Naive thymus-derived CD4-positive, alpha-beta T cell (primary cell): ENCODE data around the gene BACH1. TPM values are rescaled to one million over a fixed set of nuclear protein-coding genes. Genes with fewer than 3 reads are reported as not detected.
"Not testable (repeated sequence)": the region's sequence is repeated elsewhere in the genome, so short reads cannot be mapped to it uniquely, and the experiment has no call there.

Experiments used
- ATAC-seq: fragments of 150-1000 bp; cut with Tn5 transposase; 2 replicates; pipeline ENCODE4 v1.10.0; 2021; ENCODE audit warnings: mild to moderate bottlenecking, moderate library complexity
- CTCF ChIA-PET: fragments of 350-600 bp; sonication (Branson Sonifier 250); formaldehyde crosslinking; loops from one replicate; lab custom pipeline; 2021; ENCODE audit warnings: antibody characterized with exemption; lab: Charles Lee
- POLR2A ChIA-PET: fragments of 350-600 bp; sonication (Branson Sonifier 250); formaldehyde crosslinking; loops from one replicate; lab custom pipeline; 2021; ENCODE audit warnings: antibody characterized with exemption, inconsistent platforms; lab: Charles Lee
- DNase-seq, 9 donors: peaks; one replicate each; pipeline versions ENCODE4 v3.0.0 to v3.0.0-alpha.2; 2020 to 2022; ENCODE audit warnings: mixed read lengths in 1 of 9
- H3K27ac ChIP-seq: one replicate; pipeline ENCODE4 v1.7.0; 2013; ENCODE audit warnings: mild to moderate bottlenecking, low read depth, low read length, moderate library complexity
- H3K27me3 ChIP-seq, 2 donors: one replicate each; pipeline ENCODE4 v1.7.0; 2013; ENCODE audit warnings: low read length in 2 of 2, mild to moderate bottlenecking in 2 of 2, moderate library complexity in 2 of 2; ENCODE audit not compliant: control insufficient read depth in 2 of 2, insufficient read depth in 2 of 2
- H3K36me3 ChIP-seq, 3 experiments: 1 replicate in 2 of 3; 2 replicates in 1 of 3; pipeline ENCODE4 v1.7.0; 2013; ENCODE audit warnings: low read length in 3 of 3, mild to moderate bottlenecking in 3 of 3, moderate library complexity in 1 of 3; ENCODE audit not compliant: insufficient read depth in 3 of 3, control insufficient read depth in 2 of 3
- H3K4me1 ChIP-seq, 2 donors: one replicate each; pipeline ENCODE4 v1.7.0; 2013; ENCODE audit warnings: low read length in 2 of 2, mild to moderate bottlenecking in 2 of 2, moderate library complexity in 1 of 2; ENCODE audit not compliant: control insufficient read depth in 2 of 2, insufficient read depth in 2 of 2
- H3K4me3 ChIP-seq: 2 replicates; pipeline ENCODE4 v1.7.0; 2013; ENCODE audit warnings: mild to moderate bottlenecking, low read length
- H3K9me3 ChIP-seq, 3 experiments: 1 replicate in 2 of 3; 2 replicates in 1 of 3; pipeline ENCODE4 v1.7.0; 2013; ENCODE audit warnings: low read length in 3 of 3; ENCODE audit not compliant: control insufficient read depth in 2 of 3
- H3K27ac Mint-ChIP-seq, 9 donors: one replicate each; pipeline ENCODE4 v1.8.0; 2020 to 2022; ENCODE audit warnings: mixed read lengths in 9 of 9, mild to moderate bottlenecking in 8 of 9, moderate library complexity in 5 of 9, inconsistent platforms in 2 of 9
- H3K27me3 Mint-ChIP-seq, 5 donors: one replicate each; pipeline ENCODE4 v1.8.0; 2021 to 2022; ENCODE audit warnings: mixed read lengths in 5 of 5, mild to moderate bottlenecking in 1 of 5
- H3K36me3 Mint-ChIP-seq, 5 donors: one replicate each; pipeline ENCODE4 v1.8.0; 2020 to 2022; ENCODE audit warnings: mixed read lengths in 5 of 5, mild to moderate bottlenecking in 3 of 5, inconsistent platforms in 1 of 5
- H3K4me1 Mint-ChIP-seq, 7 donors: one replicate each; pipeline ENCODE4 v1.8.0; 2020 to 2022; ENCODE audit warnings: mixed read lengths in 7 of 7, mild to moderate bottlenecking in 3 of 7, inconsistent platforms in 1 of 7
- H3K4me3 Mint-ChIP-seq, 10 donors: one replicate each; pipeline ENCODE4 v1.8.0; 2020 to 2022; ENCODE audit warnings: mild to moderate bottlenecking in 10 of 10, mixed read lengths in 10 of 10, moderate library complexity in 6 of 10, inconsistent platforms in 2 of 10
- H3K9me3 Mint-ChIP-seq, 11 donors: one replicate each; pipeline ENCODE4 v1.8.0; 2020 to 2022; ENCODE audit warnings: mixed read lengths in 11 of 11, mild to moderate bottlenecking in 4 of 11, inconsistent platforms in 1 of 11, moderate library complexity in 1 of 11
- intact Hi-C, 2 donors: fragments of 100-400 bp; cut with micrococcal nuclease; formaldehyde crosslinking; loops; one replicate each; pipeline ENCODE4 v1.15.1; 2023
- polyA plus RNA-seq, 2 donors: library from polyadenylated mRNA; unstranded; fragments of 300-500 nt; fragmentation: Illumina TruSeq; gene quantifications; one replicate each; pipeline ENCODE4 v1.2.3, GENCODE V29; 2021
- total RNA-seq, 6 experiments: library from RNA in 5 of 6; stranded (reverse) in 5 of 6; gene quantifications; 1 replicate in 5 of 6; 2 replicates in 1 of 6; pipeline ENCODE4 v1.2.3 and lab custom pipeline; 2021 to 2026

Gene BACH1
- total and polyA plus RNA-seq, 7 experiments from 2014 or later: 22.6 to 95.6 (median 42.0) TPM

GRCh38 chr21:29267666-29268065 lies 31.1 kb upstream of the BACH1 start:
- no peak overlapping the region for H3K27ac ChIP-seq
- no peak for DNase-seq
- intact Hi-C loops: loop anchor here in 1 of 2 donors (1.0 kb wide), 1 partner anchor 81 kb away; no protein-coding TSS in a partner anchor
- H3K4me3 Mint-ChIP-seq: no peak overlapping the region
- no peaks in the 10 kb centered on the region for H3K36me3 ChIP-seq
- peaks cover 0 to 3% (median 0%) of the 10 kb centered on the region in 5 donors for H3K27me3 Mint-ChIP-seq
- H3K4me1 ChIP-seq: no peaks in the 10 kb centered on the region
- CTCF ChIA-PET: interaction anchor here (0.6 to 0.9 kb wide), 2 partner anchors 80 to 110 kb away, joined by 3 to 5 read pairs; no protein-coding TSS in a partner anchor
- H3K9me3 Mint-ChIP-seq: peaks cover 0 to 5% (median 0%) of the 10 kb centered on the region in 11 donors
- no peak overlapping the region for H3K27ac Mint-ChIP-seq
- peaks cover 0 to 5% (median 0%) of the 10 kb centered on the region in 7 donors for H3K4me1 Mint-ChIP-seq
- no peak overlapping the region for H3K4me3 ChIP-seq
- ATAC-seq: no peak
- POLR2A ChIA-PET: no interaction called here
- no peaks in the 10 kb centered on the region for H3K36me3 Mint-ChIP-seq
- no peaks in the 10 kb centered on the region for H3K9me3 ChIP-seq
- H3K27me3 ChIP-seq: no peaks in the 10 kb centered on the region

GRCh38 chr21:29271927-29272333 lies 26.8 kb upstream of the BACH1 start:
- ATAC-seq (no peak), DNase-seq (no peak)
- Mint-ChIP-seq H3K27ac (no peak overlapping the region), H3K27me3 (peaks cover 6 to 11% (median 6%) of the 10 kb centered on the region in 5 donors), H3K4me1 (no peaks in the 10 kb centered on the region), H3K9me3 (peaks cover 0 to 2% (median 0%) of the 10 kb centered on the region in 11 donors), H3K4me3 (no peak overlapping the region), H3K36me3 (no peaks in the 10 kb centered on the region)
- H3K27ac ChIP-seq: no peak overlapping the region
- no peaks in the 10 kb centered on the region for H3K9me3 ChIP-seq
- H3K4me3 ChIP-seq: no peak overlapping the region
- H3K4me1 ChIP-seq: no peaks in the 10 kb centered on the region
- intact Hi-C loops: no loop called here
- ChIA-PET CTCF (no interaction called here), POLR2A (no interaction called here)
- H3K36me3 ChIP-seq: no peaks in the 10 kb centered on the region
- H3K27me3 ChIP-seq: no peaks in the 10 kb centered on the region

- Mint-ChIP-seq H3K4me1 (peaks cover 0 to 4% (median 0%) of the 10 kb centered on the region in 7 donors), H3K9me3 (peaks cover 0 to 11% (median 1%) of the 10 kb centered on the region in 11 donors), H3K4me3 (no peak overlapping the region), H3K27me3 (peaks cover 6 to 14% (median 6%) of the 10 kb centered on the region in 5 donors), H3K36me3 (peaks cover 0 to 2% (median 0%) of the 10 kb centered on the region in 5 donors), H3K27ac (no peak overlapping the region)
- Histone ChIP-seq H3K36me3 (no peaks in the 10 kb centered on the region), H3K4me1 (no peaks in the 10 kb centered on the region), H3K27ac (no peak overlapping the region), H3K4me3 (no peak overlapping the region), H3K9me3 (no peaks in the 10 kb centered on the region), H3K27me3 (no peaks in the 10 kb centered on the region)
- CTCF ChIA-PET: no interaction called here
- POLR2A ChIA-PET: no interaction called here
- intact Hi-C loops: no loop called here
- ATAC-seq (no peak), DNase-seq (no peak)
Measured at GRCh38 chr21:29277442-29277841, 21.3 kb upstream of the BACH1 start.

- H3K36me3 ChIP-seq: no peaks in the 10 kb centered on the region
- no peak overlapping the region for H3K4me3 Mint-ChIP-seq
- H3K27ac Mint-ChIP-seq: no peak overlapping the region
- no peak overlapping the region for H3K27ac ChIP-seq
- H3K9me3 Mint-ChIP-seq: peaks cover 0 to 15% (median 1%) of the 10 kb centered on the region in 11 donors
- H3K27me3 Mint-ChIP-seq: peaks cover 6 to 17% (median 6%) of the 10 kb centered on the region in 5 donors
- no peaks in the 10 kb centered on the region for H3K27me3 ChIP-seq
- H3K4me1 ChIP-seq: no peaks in the 10 kb centered on the region
- no peak overlapping the region for H3K4me3 ChIP-seq
- DNase-seq (no peak), ATAC-seq (no peak)
- no peaks in the 10 kb centered on the region for H3K9me3 ChIP-seq
- H3K4me1 Mint-ChIP-seq: peaks cover 0 to 4% (median 0%) of the 10 kb centered on the region in 7 donors
- peaks cover 0 to 2% (median 0%) of the 10 kb centered on the region in 5 donors for H3K36me3 Mint-ChIP-seq
- ChIA-PET CTCF (no interaction called here), POLR2A (no interaction called here)
- intact Hi-C loops: no loop called here
Measured at GRCh38 chr21:29279558-29279957, 19.2 kb upstream of the BACH1 start.

- POLR2A ChIA-PET, H3K27ac Mint-ChIP-seq, H3K27ac ChIP-seq, DNase-seq, CTCF ChIA-PET, H3K27me3 ChIP-seq, H3K36me3 Mint-ChIP-seq, H3K4me1 Mint-ChIP-seq, H3K4me3 Mint-ChIP-seq, ATAC-seq, H3K9me3 ChIP-seq, H3K4me1 ChIP-seq, intact Hi-C loops, H3K4me3 ChIP-seq, H3K36me3 ChIP-seq: not testable (repeated sequence)
- Mint-ChIP-seq H3K9me3 (peaks cover 0 to 15% (median 1%) of the 10 kb centered on the region in 11 donors), H3K27me3 (peaks cover 0 to 16% (median 5%) of the 10 kb centered on the region in 5 donors)
Measured at GRCh38 chr21:29281801-29282200, 16.9 kb upstream of the BACH1 start.

GRCh38 chr21:29287383-29287782 lies 11.3 kb upstream of the BACH1 start:
- CTCF ChIA-PET: no interaction called here
- intact Hi-C loops: no loop called here
- Histone ChIP-seq H3K27ac (no peak overlapping the region), H3K9me3 (no peaks in the 10 kb centered on the region), H3K27me3 (no peaks in the 10 kb centered on the region), H3K36me3 (no peaks in the 10 kb centered on the region), H3K4me3 (no peak overlapping the region), H3K4me1 (no peaks in the 10 kb centered on the region)
- Mint-ChIP-seq H3K4me3 (no peak overlapping the region), H3K4me1 (peaks cover 0 to 9% (median 5%) of the 10 kb centered on the region in 7 donors), H3K27ac (no peak overlapping the region), H3K27me3 (peaks cover 0 to 10% (median 4%) of the 10 kb centered on the region in 5 donors), H3K36me3 (peaks cover 0 to 4% (median 0%) of the 10 kb centered on the region in 5 donors), H3K9me3 (peaks cover 0 to 6% (median 0%) of the 10 kb centered on the region in 11 donors)
- POLR2A ChIA-PET: no interaction called here
- ATAC-seq (peak; percentile 52), DNase-seq (no peak)

GRCh38 chr21:29288239-29288638 lies 10.5 kb upstream of the BACH1 start:
- Histone ChIP-seq H3K36me3 (no peaks in the 10 kb centered on the region), H3K4me1 (no peaks in the 10 kb centered on the region), H3K4me3 (no peak overlapping the region), H3K27ac (no peak overlapping the region), H3K9me3 (no peaks in the 10 kb centered on the region), H3K27me3 (no peaks in the 10 kb centered on the region)
- peaks cover 0 to 9% (median 5%) of the 10 kb centered on the region in 7 donors for H3K4me1 Mint-ChIP-seq
- H3K36me3 Mint-ChIP-seq: peaks cover 0 to 4% (median 0%) of the 10 kb centered on the region in 5 donors
- ChIA-PET POLR2A (no interaction called here), CTCF (no interaction called here)
- peaks cover 0 to 6% (median 0%) of the 10 kb centered on the region in 11 donors for H3K9me3 Mint-ChIP-seq
- ATAC-seq (no peak), DNase-seq (no peak)
- peaks cover 0 to 10% (median 4%) of the 10 kb centered on the region in 5 donors for H3K27me3 Mint-ChIP-seq
- no peak overlapping the region for H3K27ac Mint-ChIP-seq
- intact Hi-C loops: no loop called here
- H3K4me3 Mint-ChIP-seq: no peak overlapping the region
